GM12873 (cell line): ENCODE data around the gene PXDN.

ENCODE experiments used
- CTCF ChIP-seq: IDR thresholded peaks from 2 replicates; pipeline ENCODE4 v1.5.1; 2012; ENCODE audit warnings: low read depth, mild to moderate bottlenecking, moderate library complexity, low read length, control low read depth; ENCODE audit not compliant: insufficient read depth; ENCODE audit errors: missing control alignments

PXDN gene

GRCh38 chr2:1647417-1648240, 96.7 kb downstream of the PXDN start:
- no peak for TF ChIP-seq CTCF

GRCh38 chr2:1645761-1646476, 98.4 kb downstream of the PXDN start:
- no peak for TF ChIP-seq CTCF

GRCh38 chr2:1644427-1644826, 99.9 kb downstream of the PXDN start:
- TF ChIP-seq CTCF, result no peak

- TF ChIP-seq CTCF, result no peak
These were observed 101.2 kb downstream of the PXDN start for GRCh38 chr2:1642993-1643619.

GRCh38 chr2:1642066-1642861, 102.1 kb downstream of the PXDN start:
- TF ChIP-seq CTCF, result no peak

GRCh38 chr2:1641523-1641922, 102.8 kb downstream of the PXDN start:
- TF ChIP-seq CTCF, result no peak
